ENCODE results near the gene ACMSD.

- TF ChIP-seq, protein P1, sequence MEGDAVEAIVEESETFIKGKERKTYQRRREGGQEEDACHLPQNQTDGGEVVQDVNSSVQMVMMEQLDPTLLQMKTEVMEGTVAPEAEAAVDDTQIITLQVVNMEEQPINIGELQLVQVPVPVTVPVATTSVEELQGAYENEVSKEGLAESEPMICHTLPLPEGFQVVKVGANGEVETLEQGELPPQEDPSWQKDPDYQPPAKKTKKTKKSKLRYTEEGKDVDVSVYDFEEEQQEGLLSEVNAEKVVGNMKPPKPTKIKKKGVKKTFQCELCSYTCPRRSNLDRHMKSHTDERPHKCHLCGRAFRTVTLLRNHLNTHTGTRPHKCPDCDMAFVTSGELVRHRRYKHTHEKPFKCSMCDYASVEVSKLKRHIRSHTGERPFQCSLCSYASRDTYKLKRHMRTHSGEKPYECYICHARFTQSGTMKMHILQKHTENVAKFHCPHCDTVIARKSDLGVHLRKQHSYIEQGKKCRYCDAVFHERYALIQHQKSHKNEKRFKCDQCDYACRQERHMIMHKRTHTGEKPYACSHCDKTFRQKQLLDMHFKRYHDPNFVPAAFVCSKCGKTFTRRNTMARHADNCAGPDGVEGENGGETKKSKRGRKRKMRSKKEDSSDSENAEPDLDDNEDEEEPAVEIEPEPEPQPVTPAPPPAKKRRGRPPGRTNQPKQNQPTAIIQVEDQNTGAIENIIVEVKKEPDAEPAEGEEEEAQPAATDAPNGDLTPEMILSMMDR (IDR thresholded peaks at IDR 0.05) = peak in 1 of 4 experiments; percentile 29
- TF ChIP-seq POLR2A (IDR thresholded peaks at IDR 0.05) = no peak
These were observed 59.5 kb downstream of the ACMSD start for GRCh38 chr2:134897932-134898331.

All from gastroesophageal sphincter (tissue), 3 donors.